Suprapubic skin (tissue), 4 donors: Measurements from ENCODE around the gene ANGEL2. TPM values are rescaled to one million over a fixed set of nuclear protein-coding genes. Genes with fewer than 3 reads are reported as not detected.

ENCODE experiments used
- DNase-seq, 2 donors: peaks; one replicate each; pipeline ENCODE4 v3.0.0-alpha.2; 2019; ENCODE audit warnings: low spot score in 2 of 2
- H3K27ac ChIP-seq: fragments of 200-600 bp; sonication (generic); one replicate; pipeline ENCODE4 v1.5.1; 2019
- H3K27me3 ChIP-seq: fragments of 200-600 bp; sonication (generic); one replicate; pipeline ENCODE4 v1.5.1; 2019
- H3K36me3 ChIP-seq: fragments of 200-600 bp; sonication (generic); one replicate; pipeline ENCODE4 v1.5.1; 2019
- H3K4me1 ChIP-seq: fragments of 200-600 bp; sonication (generic); one replicate; pipeline ENCODE4 v1.5.1; 2019
- H3K4me3 ChIP-seq: fragments of 200-600 bp; sonication (generic); one replicate; pipeline ENCODE4 v1.5.1; 2019; ENCODE audit warnings: mild to moderate bottlenecking
- H3K9me3 ChIP-seq: fragments of 200-600 bp; sonication (generic); one replicate; pipeline ENCODE4 v1.5.1; 2019
- CTCF ChIP-seq, 2 donors: fragments of 200-600 bp in 1 of 2; fragments of 450-650 bp in 1 of 2; sonication (generic) in 1 of 2; IDR thresholded peaks; one replicate each; pipeline ENCODE4 v1.5.1; 2016 to 2019; ENCODE audit warnings: antibody characterized with exemption in 2 of 2, mild to moderate bottlenecking in 1 of 2, moderate library complexity in 1 of 2
- EP300 ChIP-seq: sonication (generic); formaldehyde crosslinking; IDR thresholded peaks from one replicate; pipeline ENCODE4 v1.6.1; 2017; ENCODE audit warnings: antibody characterized with exemption
- POLR2A ChIP-seq, 2 donors: fragments of 450-650 bp; IDR thresholded peaks; one replicate each; pipeline ENCODE4 v1.6.1; 2017; ENCODE audit warnings: antibody characterized with exemption in 2 of 2, mild to moderate bottlenecking in 2 of 2, moderate library complexity in 2 of 2
- POLR2AphosphoS5 ChIP-seq, 3 donors: sonication (generic); formaldehyde crosslinking; IDR thresholded peaks; one replicate each; pipeline ENCODE4 v1.6.1; 2017; ENCODE audit warnings: antibody characterized with exemption in 3 of 3
- WGBS: methylation state at CpG from one replicate; pipeline ENCODE4 v1.1.5; 2018; 5-methylcytosine and 5-hydroxymethylcytosine counted together
- total RNA-seq, 4 donors: library from RNA; depleted of rRNA; stranded (reverse); fragments of >200 nt; gene quantifications; one replicate each; pipeline ENCODE4 v1.1.0, GENCODE V29; 2016

The ANGEL2 gene
- total RNA-seq, 4 donors from 2014 or later = 27.9 to 116 (median 36.0) TPM

GRCh38 chr1:212954514-212954913, 61.2 kb downstream of the ANGEL2 start:
- no peak overlapping the region for H3K27ac ChIP-seq
- no peaks in the 10 kb centered on the region for H3K9me3 ChIP-seq
- peak in 1 of 2 donors; percentile 41 for DNase-seq
- no peak for TF ChIP-seq POLR2AphosphoS5 (IDR thresholded peaks at IDR 0.05)
- no peak for TF ChIP-seq EP300
- no peak for TF ChIP-seq CTCF (IDR thresholded peaks at IDR 0.05)
- no peak for TF ChIP-seq POLR2A (IDR thresholded peaks at IDR 0.05)
- no peaks in the 10 kb centered on the region for H3K36me3 ChIP-seq
- H3K4me1 ChIP-seq = peaks cover 27% of the 10 kb centered on the region
- H3K4me3 ChIP-seq = no peak overlapping the region
- WGBS = 95% methylated on average over 6 of the region's 6 CpGs
- H3K27me3 ChIP-seq = no peaks in the 10 kb centered on the region

- no peaks in the 10 kb centered on the region for H3K36me3 ChIP-seq
- H3K27ac ChIP-seq = no peak overlapping the region
- TF ChIP-seq POLR2AphosphoS5 (IDR thresholded peaks at IDR 0.05) (no peak), CTCF (IDR thresholded peaks at IDR 0.05) (no peak), POLR2A (IDR thresholded peaks at IDR 0.05) (no peak)
- no peak overlapping the region for H3K4me3 ChIP-seq
- no peaks in the 10 kb centered on the region for H3K27me3 ChIP-seq
- H3K4me1 ChIP-seq = peaks cover 27% of the 10 kb centered on the region
- H3K9me3 ChIP-seq = no peaks in the 10 kb centered on the region
- DNase-seq = no peak
- WGBS = 80% methylated on average over 3 of the region's 3 CpGs
Measured at GRCh38 chr1:212953321-212953720, 62.3 kb downstream of the ANGEL2 start.

- Histone ChIP-seq H3K4me1 (peaks cover 27% of the 10 kb centered on the region), H3K4me3 (no peak overlapping the region), H3K9me3 (no peaks in the 10 kb centered on the region), H3K27me3 (no peaks in the 10 kb centered on the region), H3K36me3 (no peaks in the 10 kb centered on the region), H3K27ac (no peak overlapping the region)
- DNase-seq = no peak
- WGBS = 72% methylated on average over 8 of the region's 8 CpGs
- TF ChIP-seq CTCF (IDR thresholded peaks at IDR 0.05) = no peak
- TF ChIP-seq EP300 = no peak
- no peak for TF ChIP-seq POLR2A (IDR thresholded peaks at IDR 0.05)
- TF ChIP-seq POLR2AphosphoS5 (IDR thresholded peaks at IDR 0.05) = no peak
Measured at GRCh38 chr1:212952641-212952976, 63.1 kb downstream of the ANGEL2 start.

- H3K36me3 ChIP-seq = no peaks in the 10 kb centered on the region
- no peak for DNase-seq
- peaks cover 27% of the 10 kb centered on the region for H3K4me1 ChIP-seq
- peak overlapping the region; percentile 53 for H3K4me3 ChIP-seq
- no peaks in the 10 kb centered on the region for H3K27me3 ChIP-seq
- H3K27ac ChIP-seq = no peak overlapping the region
- no peak for TF ChIP-seq EP300
- no peak for TF ChIP-seq CTCF (IDR thresholded peaks at IDR 0.05)
- no peak for TF ChIP-seq POLR2A (IDR thresholded peaks at IDR 0.05)
- no peak for TF ChIP-seq POLR2AphosphoS5 (IDR thresholded peaks at IDR 0.05)
- 32% methylated on average over 4 of the region's 4 CpGs for WGBS
- no peaks in the 10 kb centered on the region for H3K9me3 ChIP-seq
Measured at GRCh38 chr1:212951947-212952640, 63.6 kb downstream of the ANGEL2 start.

GRCh38 chr1:212951126-212951946, 64.3 kb downstream of the ANGEL2 start:
- no peak for DNase-seq
- Histone ChIP-seq H3K27ac (no peak overlapping the region), H3K4me1 (peaks cover 27% of the 10 kb centered on the region), H3K4me3 (peak overlapping the region; percentile 53), H3K9me3 (no peaks in the 10 kb centered on the region), H3K36me3 (no peaks in the 10 kb centered on the region), H3K27me3 (no peaks in the 10 kb centered on the region)
- WGBS = 8% methylated on average over 24 of the region's 72 CpGs
- no peak for TF ChIP-seq POLR2AphosphoS5 (IDR thresholded peaks at IDR 0.05)
- no peak for TF ChIP-seq EP300
- TF ChIP-seq CTCF (IDR thresholded peaks at IDR 0.05) = no peak
- no peak for TF ChIP-seq POLR2A (IDR thresholded peaks at IDR 0.05)
